Panc1 (cell line): ENCODE measurements around the gene DENND11. TPM values are rescaled to one million over a fixed set of nuclear protein-coding genes. Genes with fewer than 3 reads are reported as not detected.

ENCODE experiments used
- ATAC-seq: fragments of 200-7000 bp; cut with Tn5 transposase; 2 replicates; pipeline ENCODE4 v1.9.1; 2020; ENCODE audit warnings: mild to moderate bottlenecking, moderate library complexity
- BruUV-seq: library from RNA; stranded (reverse); fragments of 400-500 nt; replicated peaks from 2 replicates; lab custom pipeline; 2021; lab: Mats Ljungman, UMichigan
- CTCF ChIA-PET: fragments of 300-600 bp; sonication (Branson Sonifier 250); formaldehyde crosslinking; loops from one replicate; lab custom pipeline; 2022; ENCODE audit warnings: antibody characterized with exemption; lab: Charles Lee
- POLR2A ChIA-PET: fragments of 300-600 bp; sonication (Branson Sonifier 250); formaldehyde crosslinking; loops from one replicate; lab custom pipeline; 2022; ENCODE audit warnings: antibody characterized with exemption; lab: Charles Lee
- DNase-seq: peaks from one replicate; pipeline ENCODE4 v3.0.0-alpha.2; 2010; ENCODE audit warnings: low read depth, low spot score
- H3K27ac ChIP-seq: 2 replicates; pipeline ENCODE4 v1.5.1; 2011; ENCODE audit warnings: mild to moderate bottlenecking, low read length, inconsistent platforms
- H3K27me3 ChIP-seq: fragments of 200-500 bp; sonication (Bioruptor generic); 2 replicates; pipeline ENCODE4 v1.6.0; 2014; ENCODE audit warnings: low read length, inconsistent platforms; ENCODE audit not compliant: control insufficient read depth, insufficient read depth
- H3K36me3 ChIP-seq: fragments of 200-500 bp; sonication (Bioruptor generic); 2 replicates; pipeline ENCODE4 v1.5.1; 2014; ENCODE audit warnings: inconsistent platforms, mild to moderate bottlenecking, low read length, moderate library complexity; ENCODE audit not compliant: control insufficient read depth, insufficient read depth
- H3K4me1 ChIP-seq: 2 replicates; pipeline ENCODE4 v1.5.1; 2011; ENCODE audit warnings: inconsistent platforms, mild to moderate bottlenecking, low read length, moderate library complexity; ENCODE audit not compliant: control insufficient read depth, insufficient read depth
- H3K4me3 ChIP-seq, 2 experiments: 2 replicates each; pipeline ENCODE4 v1.5.1; 2011 to 2012; ENCODE audit warnings: low read depth in 2 of 2, low read length in 2 of 2, mild to moderate bottlenecking in 2 of 2, inconsistent platforms in 1 of 2, moderate library complexity in 1 of 2
- H3K9me3 ChIP-seq: fragments of 200-500 bp; sonication (Bioruptor generic); 2 replicates; pipeline ENCODE4 v1.5.1; 2014; ENCODE audit warnings: low read depth, mild to moderate bottlenecking, inconsistent platforms, low read length, moderate library complexity; ENCODE audit not compliant: control insufficient read depth, insufficient read depth
- POLR2AphosphoS5 ChIP-seq: IDR thresholded peaks from 2 replicates; pipeline ENCODE4 v1.6.1; 2012; ENCODE audit warnings: mild to moderate bottlenecking, low read depth, low read length, moderate library complexity
- SIN3A ChIP-seq: IDR thresholded peaks from 2 replicates; pipeline ENCODE4 v1.6.1; 2012; ENCODE audit warnings: low read depth, mild to moderate bottlenecking, low read length, moderate library complexity, borderline replicate concordance; ENCODE audit not compliant: insufficient read depth
- TCF7L2 ChIP-seq: IDR thresholded peaks from 2 replicates; pipeline ENCODE4 v1.6.1; 2011; ENCODE audit warnings: mild to moderate bottlenecking, low read depth, low read length, inconsistent platforms
- in situ Hi-C: cut with HindIII; loops from 2 replicates; pipeline ENCODE4 v1.10.0; 2016; ENCODE audit warnings: low sequenced_read_pairs, low pct_unique_long_range_greater_than_20kb
- intact Hi-C: fragments of 100-400 bp; cut with micrococcal nuclease; formaldehyde crosslinking; loops from one replicate; pipeline ENCODE4 v1.10.0; 2022; ENCODE audit not compliant: unreplicated experiment
- total RNA-seq: library from RNA; stranded (reverse); gene quantifications from one replicate; pipeline ENCODE4 v1.2.1, GENCODE V29; 2021; ENCODE audit not compliant: unreplicated experiment
- TF ChIP-seq, protein P1 (sequence below), 2 experiments: IDR thresholded peaks; 2 replicates each; pipeline ENCODE4 v1.6.1; 2011 to 2012; ENCODE audit warnings: low read depth in 2 of 2, control low read depth in 1 of 2, low read length in 1 of 2, mild to moderate bottlenecking in 1 of 2, moderate library complexity in 1 of 2; ENCODE audit not compliant: insufficient read depth in 1 of 2
- TF ChIP-seq, protein P2 (sequence below): fragments of 450-650 bp; IDR thresholded peaks from 2 replicates; pipeline ENCODE4 v1.5.1; 2017; ENCODE audit warnings: mild to moderate bottlenecking

Gene DENND11
- total RNA-seq, 1 experiment from 2014 or later, result 10.4 TPM

GRCh38 chr7:141674702-141675101 is 27.3 kb downstream of the DENND11 start:
- ChIA-PET CTCF (no interaction called here), POLR2A (no interaction called here)
- H3K27me3 ChIP-seq, result no peaks in the 10 kb centered on the region
- no peak overlapping the region for H3K27ac ChIP-seq
- H3K4me1 ChIP-seq, result no peaks in the 10 kb centered on the region
- no peak overlapping the region for H3K4me3 ChIP-seq
- intact Hi-C loops, result no loop called here
- DNase-seq (no peak), ATAC-seq (no peak)
- H3K9me3 ChIP-seq, result no peaks in the 10 kb centered on the region
- in situ Hi-C loops, result no loop called here
- no TSS peak for BruUV-seq
- no peaks in the 10 kb centered on the region for H3K36me3 ChIP-seq
- no peak for TF ChIP-seq SIN3A
- TF ChIP-seq, protein P1, sequence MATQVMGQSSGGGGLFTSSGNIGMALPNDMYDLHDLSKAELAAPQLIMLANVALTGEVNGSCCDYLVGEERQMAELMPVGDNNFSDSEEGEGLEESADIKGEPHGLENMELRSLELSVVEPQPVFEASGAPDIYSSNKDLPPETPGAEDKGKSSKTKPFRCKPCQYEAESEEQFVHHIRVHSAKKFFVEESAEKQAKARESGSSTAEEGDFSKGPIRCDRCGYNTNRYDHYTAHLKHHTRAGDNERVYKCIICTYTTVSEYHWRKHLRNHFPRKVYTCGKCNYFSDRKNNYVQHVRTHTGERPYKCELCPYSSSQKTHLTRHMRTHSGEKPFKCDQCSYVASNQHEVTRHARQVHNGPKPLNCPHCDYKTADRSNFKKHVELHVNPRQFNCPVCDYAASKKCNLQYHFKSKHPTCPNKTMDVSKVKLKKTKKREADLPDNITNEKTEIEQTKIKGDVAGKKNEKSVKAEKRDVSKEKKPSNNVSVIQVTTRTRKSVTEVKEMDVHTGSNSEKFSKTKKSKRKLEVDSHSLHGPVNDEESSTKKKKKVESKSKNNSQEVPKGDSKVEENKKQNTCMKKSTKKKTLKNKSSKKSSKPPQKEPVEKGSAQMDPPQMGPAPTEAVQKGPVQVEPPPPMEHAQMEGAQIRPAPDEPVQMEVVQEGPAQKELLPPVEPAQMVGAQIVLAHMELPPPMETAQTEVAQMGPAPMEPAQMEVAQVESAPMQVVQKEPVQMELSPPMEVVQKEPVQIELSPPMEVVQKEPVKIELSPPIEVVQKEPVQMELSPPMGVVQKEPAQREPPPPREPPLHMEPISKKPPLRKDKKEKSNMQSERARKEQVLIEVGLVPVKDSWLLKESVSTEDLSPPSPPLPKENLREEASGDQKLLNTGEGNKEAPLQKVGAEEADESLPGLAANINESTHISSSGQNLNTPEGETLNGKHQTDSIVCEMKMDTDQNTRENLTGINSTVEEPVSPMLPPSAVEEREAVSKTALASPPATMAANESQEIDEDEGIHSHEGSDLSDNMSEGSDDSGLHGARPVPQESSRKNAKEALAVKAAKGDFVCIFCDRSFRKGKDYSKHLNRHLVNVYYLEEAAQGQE (IDR thresholded peaks at IDR 0.05; ENCODE audit: insufficient read depth in 1 of 2, low read depth in 2 of 2, low read length in 1 of 2), result no peak
- no peak for TF ChIP-seq TCF7L2
- no peak for TF ChIP-seq POLR2AphosphoS5
- TF ChIP-seq, protein P2, sequence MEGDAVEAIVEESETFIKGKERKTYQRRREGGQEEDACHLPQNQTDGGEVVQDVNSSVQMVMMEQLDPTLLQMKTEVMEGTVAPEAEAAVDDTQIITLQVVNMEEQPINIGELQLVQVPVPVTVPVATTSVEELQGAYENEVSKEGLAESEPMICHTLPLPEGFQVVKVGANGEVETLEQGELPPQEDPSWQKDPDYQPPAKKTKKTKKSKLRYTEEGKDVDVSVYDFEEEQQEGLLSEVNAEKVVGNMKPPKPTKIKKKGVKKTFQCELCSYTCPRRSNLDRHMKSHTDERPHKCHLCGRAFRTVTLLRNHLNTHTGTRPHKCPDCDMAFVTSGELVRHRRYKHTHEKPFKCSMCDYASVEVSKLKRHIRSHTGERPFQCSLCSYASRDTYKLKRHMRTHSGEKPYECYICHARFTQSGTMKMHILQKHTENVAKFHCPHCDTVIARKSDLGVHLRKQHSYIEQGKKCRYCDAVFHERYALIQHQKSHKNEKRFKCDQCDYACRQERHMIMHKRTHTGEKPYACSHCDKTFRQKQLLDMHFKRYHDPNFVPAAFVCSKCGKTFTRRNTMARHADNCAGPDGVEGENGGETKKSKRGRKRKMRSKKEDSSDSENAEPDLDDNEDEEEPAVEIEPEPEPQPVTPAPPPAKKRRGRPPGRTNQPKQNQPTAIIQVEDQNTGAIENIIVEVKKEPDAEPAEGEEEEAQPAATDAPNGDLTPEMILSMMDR, result peak; percentile 46; the same call in 1 of the 2 replicates

DNA sequence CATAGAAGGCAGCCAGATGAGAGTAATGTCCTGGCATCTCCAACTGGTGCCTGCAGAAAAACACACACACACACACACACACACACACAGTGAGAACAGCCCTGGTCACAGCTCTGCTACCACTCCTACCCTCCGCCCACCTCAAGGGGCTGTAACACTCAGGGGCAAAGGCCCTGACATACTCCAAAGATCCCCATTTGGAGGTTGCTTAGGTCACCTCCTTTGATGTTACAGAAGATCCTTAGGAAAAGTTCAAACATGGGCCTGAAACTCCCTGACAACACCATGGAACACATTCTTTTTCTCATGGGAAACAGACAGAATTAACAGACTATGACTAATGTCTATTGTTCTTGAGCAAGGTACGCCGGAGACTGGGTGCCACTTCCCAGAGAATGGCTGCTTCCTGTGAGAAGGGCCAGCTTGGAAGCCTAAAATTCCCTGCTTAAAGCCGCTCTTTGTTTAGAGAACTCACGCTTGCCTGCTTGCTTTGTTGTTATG is 27.7 kb downstream of the DENND11 start:
- no peak for DNase-seq
- ATAC-seq, result no peak
- no peaks in the 10 kb centered on the region for H3K36me3 ChIP-seq
- CTCF ChIA-PET, result no interaction called here
- H3K4me3 ChIP-seq, result no peak overlapping the region
- H3K9me3 ChIP-seq, result no peaks in the 10 kb centered on the region
- BruUV-seq, result no TSS peak
- POLR2A ChIA-PET, result no interaction called here
- no peaks in the 10 kb centered on the region for H3K27me3 ChIP-seq
- in situ Hi-C loops (no loop called here), intact Hi-C loops (no loop called here)
- H3K27ac ChIP-seq, result no peak overlapping the region
- no peak for TF ChIP-seq POLR2AphosphoS5
- no peak for TF ChIP-seq SIN3A
- TF ChIP-seq, protein P2, result no peak
- TF ChIP-seq, protein P1 (IDR thresholded peaks at IDR 0.05; ENCODE audit: insufficient read depth in 1 of 2, low read depth in 2 of 2, low read length in 1 of 2), result no peak
- no peak for TF ChIP-seq TCF7L2
- H3K4me1 ChIP-seq, result no peaks in the 10 kb centered on the region
